SK-N-SH treated with all-trans-retinoic acid at 6 μM for 48 hours (cell line): Measurements from ENCODE around the gene CWH43.

ENCODE experiments used
- ATAC-seq: fragments of 200-7000 bp; cut with Tn5 transposase; 3 replicates; pipeline ENCODE4 v1.9.1; 2020; ENCODE audit warnings: mild to moderate bottlenecking, moderate library complexity
- ARNTL ChIP-seq: fragments of 450-650 bp; formaldehyde crosslinking; IDR thresholded peaks from 2 replicates; pipeline ENCODE4 v1.5.0; 2020; ENCODE audit warnings: low read depth, mild to moderate bottlenecking, moderate library complexity, borderline replicate concordance
- BACH2 ChIP-seq: fragments of 250-450 bp; sonication (Bioruptor Pico); IDR thresholded peaks from 2 replicates; pipeline ENCODE4 v1.9.0; 2021; ENCODE audit warnings: mild to moderate bottlenecking, borderline replicate concordance
- CREB5 ChIP-seq: fragments of 250-450 bp; sonication (Bioruptor Pico); IDR thresholded peaks from 2 replicates; pipeline ENCODE4 v1.5.1; 2020; ENCODE audit warnings: low read depth, mild to moderate bottlenecking, moderate library complexity
- CSDC2 ChIP-seq: fragments of 250-450 bp; sonication (Bioruptor Pico); IDR thresholded peaks from 2 replicates; pipeline ENCODE4 v1.5.0; 2020; ENCODE audit warnings: mild to moderate bottlenecking, moderate library complexity
- CSRNP3 ChIP-seq: fragments of 250-450 bp; sonication (Bioruptor Pico); IDR thresholded peaks from 2 replicates; pipeline ENCODE4 v1.5.1; 2021; ENCODE audit warnings: mild to moderate bottlenecking, moderate library complexity
- ESRRG ChIP-seq: fragments of 250-450 bp; sonication (Bioruptor Pico); IDR thresholded peaks from 2 replicates; pipeline ENCODE4 v1.6.1; 2021; ENCODE audit warnings: mild to moderate bottlenecking
- GLIS3 ChIP-seq: fragments of 250-450 bp; sonication (Bioruptor Pico); IDR thresholded peaks from 2 replicates; pipeline ENCODE4 v1.5.0; 2020; ENCODE audit warnings: mild to moderate bottlenecking, moderate library complexity
- OSR1 ChIP-seq: fragments of 250-450 bp; sonication (Bioruptor Pico); IDR thresholded peaks from 2 replicates; pipeline ENCODE4 v1.8.0; 2022; ENCODE audit warnings: moderate library complexity, mild to moderate bottlenecking, inconsistent platforms
- PATZ1 ChIP-seq: fragments of 250-450 bp; sonication (Bioruptor Pico); IDR thresholded peaks from 2 replicates; pipeline ENCODE4 v1.8.0; 2020; ENCODE audit warnings: mild to moderate bottlenecking, moderate library complexity, borderline replicate concordance
- POU6F1 ChIP-seq: fragments of 250-450 bp; sonication (Bioruptor Pico); IDR thresholded peaks from 2 replicates; pipeline ENCODE4 v1.8.0; 2021; ENCODE audit warnings: low read depth, mild to moderate bottlenecking, moderate library complexity, borderline replicate concordance
- PPARA ChIP-seq: fragments of 250-450 bp; sonication (Bioruptor Pico); IDR thresholded peaks from 2 replicates; pipeline ENCODE4 v1.5.0; 2020; ENCODE audit warnings: mild to moderate bottlenecking, borderline replicate concordance
- RARB ChIP-seq: fragments of 250-450 bp; sonication (Bioruptor Pico); IDR thresholded peaks from 2 replicates; pipeline ENCODE4 v1.8.0; 2021; ENCODE audit warnings: mild to moderate bottlenecking, moderate library complexity
- TCF4 ChIP-seq: fragments of 250-450 bp; sonication (Bioruptor Pico); IDR thresholded peaks from 2 replicates; pipeline ENCODE4 v1.8.0; 2021; ENCODE audit warnings: mild to moderate bottlenecking, moderate library complexity, borderline replicate concordance
- TOX ChIP-seq: fragments of 250-450 bp; sonication (Bioruptor Pico); IDR thresholded peaks from 2 replicates; pipeline ENCODE4 v1.8.0; 2021; ENCODE audit warnings: mild to moderate bottlenecking, moderate library complexity, borderline replicate concordance
- TSHZ2 ChIP-seq: fragments of 250-450 bp; sonication (Bioruptor Pico); IDR thresholded peaks from 2 replicates; pipeline ENCODE4 v1.5.0; 2020; ENCODE audit warnings: mild to moderate bottlenecking, moderate library complexity
- ZFP30 ChIP-seq: fragments of 450-650 bp; formaldehyde crosslinking; IDR thresholded peaks from 2 replicates; pipeline ENCODE4 v1.5.0; 2022; ENCODE audit warnings: mild to moderate bottlenecking, moderate library complexity
- ZNF565 ChIP-seq: fragments of 450-650 bp; formaldehyde crosslinking; conservative IDR thresholded peaks from 2 replicates; pipeline ENCODE4 v1.5.0; 2020; ENCODE audit warnings: low read depth, mild to moderate bottlenecking, moderate library complexity
- ZNF70 ChIP-seq: fragments of 450-650 bp; formaldehyde crosslinking; IDR thresholded peaks from 2 replicates; pipeline ENCODE4 v1.5.0; 2020; ENCODE audit warnings: mild to moderate bottlenecking, moderate library complexity

The CWH43 gene

GRCh38 chr4:48944756-48945241 lies 41.3 kb upstream of the CWH43 start:
- no peak for TF ChIP-seq ESRRG (CRISPR knock-in tag)
- TF ChIP-seq RARB: no peak
- no peak for TF ChIP-seq ZNF70 (CRISPR knock-in tag)
- TF ChIP-seq PPARA (CRISPR knock-in tag): no peak
- no peak for TF ChIP-seq BACH2
- no peak for TF ChIP-seq CREB5 (CRISPR knock-in tag)
- TF ChIP-seq PATZ1 (CRISPR knock-in tag): no peak
- no peak for TF ChIP-seq TCF4 (CRISPR knock-in tag)
- no peak for TF ChIP-seq CSDC2 (CRISPR knock-in tag)
- no peak for TF ChIP-seq ARNTL (CRISPR knock-in tag)
- no peak for TF ChIP-seq TOX (CRISPR knock-in tag)
- no peak for TF ChIP-seq ZFP30 (CRISPR knock-in tag)
- TF ChIP-seq GLIS3 (CRISPR knock-in tag): no peak
- ATAC-seq: no peak

- TF ChIP-seq ARNTL (CRISPR knock-in tag) (no peak), PATZ1 (CRISPR knock-in tag) (no peak), ZNF565 (CRISPR knock-in tag) (no peak), TSHZ2 (CRISPR knock-in tag) (no peak), ESRRG (CRISPR knock-in tag) (no peak), OSR1 (no peak)
- ATAC-seq: no peak
These were observed 40.1 kb upstream of the CWH43 start for GRCh38 chr4:48945981-48946380.

GRCh38 chr4:48947731-48948130 lies 38.3 kb upstream of the CWH43 start:
- ATAC-seq: no peak
- TF ChIP-seq ARNTL (CRISPR knock-in tag) (no peak), PATZ1 (CRISPR knock-in tag) (no peak), CREB5 (CRISPR knock-in tag) (no peak), OSR1 (no peak), ZFP30 (CRISPR knock-in tag) (no peak), POU6F1 (CRISPR knock-in tag) (no peak), TCF4 (CRISPR knock-in tag) (no peak), ESRRG (CRISPR knock-in tag) (no peak), RARB (no peak), CSRNP3 (CRISPR knock-in tag) (no peak), TSHZ2 (CRISPR knock-in tag) (no peak)
